ENCODE results near the gene PDE1C.

The PDE1C gene

DNA sequence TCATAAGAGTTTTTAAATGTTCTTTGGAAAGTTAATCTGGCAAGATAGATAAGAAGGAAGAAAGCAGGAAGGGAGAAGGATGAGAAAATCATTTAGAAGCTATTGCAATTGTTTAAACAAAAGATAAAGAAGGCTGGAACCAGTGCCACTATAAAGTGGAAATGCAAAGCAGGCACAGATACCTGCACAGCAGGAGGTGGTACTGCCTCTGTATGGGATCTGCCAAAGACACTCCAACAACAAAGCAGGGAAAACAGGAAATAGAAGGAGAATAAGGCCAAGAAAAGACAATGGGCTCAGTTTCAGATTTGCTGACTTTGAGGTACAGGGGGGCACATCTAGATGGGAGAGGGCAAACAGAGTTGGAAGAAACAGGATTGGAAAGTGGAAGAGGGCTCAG is 244.6 kb downstream of the PDE1C start:
- DNase-seq, result no peak

- no peak for DNase-seq
Observed at GRCh38 chr7:31819031-31819430, 251.2 kb downstream of the PDE1C start.

DNA sequence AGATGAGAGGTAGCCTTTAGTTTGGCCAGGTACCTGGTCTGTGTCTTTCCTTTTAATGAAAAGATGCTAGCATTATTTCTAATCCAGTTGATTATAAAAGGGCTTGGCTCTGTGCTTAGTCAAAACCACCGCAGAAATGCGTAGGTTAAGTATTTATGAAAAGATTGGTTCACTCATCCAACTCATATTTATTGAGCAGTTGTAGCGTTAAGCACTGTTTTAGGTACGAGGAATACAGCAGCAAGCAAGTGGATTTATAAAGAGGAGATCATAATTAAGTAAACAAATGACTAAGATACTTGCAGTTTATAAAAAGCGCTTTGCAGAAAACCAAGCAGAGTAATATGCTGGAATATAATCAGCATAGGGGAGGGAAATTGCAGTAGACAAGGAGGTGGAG is 253.4 kb downstream of the PDE1C start:
- peak; percentile 42 for DNase-seq

DNA sequence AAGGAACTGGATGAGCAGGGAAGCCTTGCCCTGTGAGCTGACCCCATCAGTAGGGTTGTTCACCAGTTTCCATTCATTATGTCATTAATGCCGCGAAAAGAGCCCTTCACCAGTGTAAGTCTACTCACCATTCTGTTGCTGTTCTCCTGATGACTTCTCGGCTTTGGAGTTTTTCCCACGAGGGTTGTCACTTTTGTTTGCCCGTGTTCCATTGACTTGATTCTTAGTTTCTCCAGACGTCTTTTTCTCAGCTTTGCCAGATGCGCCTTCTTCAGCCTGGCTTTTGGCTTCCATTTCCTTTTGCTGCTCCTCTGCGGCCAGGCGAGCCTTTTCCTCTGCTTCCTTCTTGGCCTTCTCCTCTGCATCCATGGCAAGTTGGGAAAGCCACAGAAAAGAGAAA is 254.4 kb downstream of the PDE1C start:
- no peak for DNase-seq

GRCh38 chr7:31814187-31814586 is 256.0 kb downstream of the PDE1C start:
- DNase-seq, result peak; percentile 26

GRCh38 chr7:31811650-31812461 is 258.4 kb downstream of the PDE1C start:
- DNase-seq, result peak; percentile 79

DNA sequence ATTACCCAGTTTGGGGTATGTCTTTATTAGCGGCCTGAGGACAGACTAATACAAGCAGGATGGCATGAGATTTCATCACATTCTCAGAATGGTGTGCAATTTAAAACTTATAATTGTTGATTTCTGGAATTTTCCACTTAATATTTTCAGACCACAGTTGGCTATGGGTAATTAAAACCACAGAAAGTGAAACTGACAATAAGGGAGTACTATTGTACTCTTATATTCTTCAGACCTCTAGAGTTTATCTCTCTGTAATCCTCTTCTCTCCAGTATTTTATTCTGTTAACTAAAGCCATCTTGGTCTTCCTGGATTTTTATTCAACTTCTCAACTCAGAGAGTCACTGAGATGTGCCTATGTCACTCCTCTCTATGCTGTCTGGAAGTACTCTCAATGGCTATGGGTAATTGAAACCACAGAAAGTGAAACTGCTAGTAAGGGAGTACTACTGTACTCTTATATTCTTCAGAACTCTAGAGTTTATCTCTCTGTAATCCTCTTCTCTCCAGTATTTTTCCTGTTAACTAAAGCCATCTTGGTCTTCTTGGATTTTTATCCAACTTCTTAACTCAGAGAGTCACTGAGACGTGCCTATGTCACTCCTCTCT is 264.9 kb downstream of the PDE1C start:
- no peak for DNase-seq

- DNase-seq, result peak; percentile 55
Observed at GRCh38 chr7:31796375-31796774, 273.8 kb downstream of the PDE1C start.

DNA sequence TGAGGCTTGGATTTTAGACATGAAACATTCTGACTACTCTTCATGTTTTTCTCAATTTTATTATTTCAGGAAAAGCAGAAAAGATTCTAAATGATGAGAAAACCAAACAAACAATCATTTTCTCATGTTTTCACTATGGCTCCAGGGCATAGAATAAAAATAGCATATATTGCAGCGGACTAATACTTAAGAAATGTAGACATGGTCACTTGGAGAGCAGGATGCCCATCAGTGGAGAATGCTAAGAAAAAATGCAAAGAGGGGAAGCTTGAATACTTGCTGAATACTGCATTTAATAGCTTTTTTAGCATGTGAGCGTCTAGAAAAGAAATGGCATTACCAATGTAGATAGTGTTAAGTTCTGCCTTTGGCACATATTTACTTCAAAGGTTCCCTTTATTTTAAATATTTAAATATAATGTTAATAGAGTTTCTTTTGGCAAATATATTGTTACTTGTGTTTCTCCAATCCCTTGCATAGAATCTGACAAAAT is 275.3 kb downstream of the PDE1C start:
- no peak for DNase-seq

DNA sequence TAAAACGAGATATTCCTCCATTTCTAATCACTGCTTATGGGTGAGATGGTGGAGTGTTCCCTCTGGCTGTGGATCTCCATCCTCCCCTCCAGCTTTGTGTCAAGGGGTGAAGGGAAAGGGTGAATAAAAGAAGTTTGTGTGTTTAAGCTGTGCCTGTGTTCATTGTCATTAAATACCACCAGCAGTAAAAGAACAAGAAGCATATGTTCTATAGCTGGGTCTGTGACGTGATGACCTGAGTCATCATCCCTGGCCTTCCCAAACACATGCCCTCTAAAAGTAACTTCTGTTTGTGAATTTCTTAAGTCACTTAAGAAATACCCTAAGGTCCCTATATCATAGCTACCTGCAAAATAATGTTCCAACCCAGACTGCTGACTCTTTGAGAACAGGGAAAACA is 278.3 kb downstream of the PDE1C start:
- peak; percentile 68 for DNase-seq

- no peak for DNase-seq
Observed at GRCh38 chr7:31788883-31789680, 281.1 kb downstream of the PDE1C start.

GRCh38 chr7:31788445-31788844 is 281.8 kb downstream of the PDE1C start:
- no peak for DNase-seq

- DNase-seq, result no peak
Observed at GRCh38 chr7:31786326-31786725, 283.9 kb downstream of the PDE1C start.

GRCh38 chr7:31785101-31785500 is 285.1 kb downstream of the PDE1C start:
- no peak for DNase-seq

DNA sequence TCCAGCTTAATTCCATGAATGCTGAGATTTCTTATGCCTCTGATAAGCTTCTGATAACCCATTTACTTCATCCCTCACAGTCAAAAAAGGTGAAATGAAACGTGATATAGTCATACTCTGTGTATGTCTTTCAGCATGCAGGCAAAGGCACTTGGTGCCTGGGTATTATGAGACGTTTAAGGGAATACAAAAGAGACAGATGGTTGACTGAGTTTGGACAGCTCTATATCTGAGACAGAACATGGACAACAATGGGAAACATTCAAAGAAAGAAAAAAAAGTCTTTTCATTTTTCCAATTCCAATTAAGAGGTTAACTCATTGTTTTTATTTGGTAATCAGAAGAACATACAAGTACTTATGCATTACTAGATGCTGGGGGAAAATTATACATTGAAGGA is 287.0 kb downstream of the PDE1C start:
- DNase-seq, result no peak

- peak; percentile 85 for DNase-seq
Observed at GRCh38 chr7:31782411-31782991, 287.7 kb downstream of the PDE1C start.

DNA sequence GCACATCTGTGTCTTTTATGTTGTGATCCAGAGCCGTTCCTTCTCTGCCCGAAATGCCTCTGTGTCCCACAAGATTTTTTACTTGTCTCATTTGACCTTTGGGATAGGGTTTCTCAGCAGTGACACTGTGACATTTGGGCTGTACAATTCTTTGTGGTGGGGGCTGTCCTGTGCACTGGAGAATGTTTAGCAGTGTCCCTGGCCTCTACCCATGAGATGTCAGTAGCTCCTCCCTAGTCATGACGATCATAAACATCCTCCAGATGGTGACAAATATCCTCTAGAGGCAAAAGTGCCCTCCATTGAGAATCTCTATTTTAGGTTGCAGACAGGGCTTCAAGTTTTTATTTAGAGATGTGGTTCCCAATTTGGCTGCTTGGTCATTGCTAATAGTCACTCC is 291.9 kb downstream of the PDE1C start:
- no peak for DNase-seq

GRCh38 chr7:31776616-31777015 is 293.6 kb downstream of the PDE1C start:
- DNase-seq, result peak; percentile 92

DNA sequence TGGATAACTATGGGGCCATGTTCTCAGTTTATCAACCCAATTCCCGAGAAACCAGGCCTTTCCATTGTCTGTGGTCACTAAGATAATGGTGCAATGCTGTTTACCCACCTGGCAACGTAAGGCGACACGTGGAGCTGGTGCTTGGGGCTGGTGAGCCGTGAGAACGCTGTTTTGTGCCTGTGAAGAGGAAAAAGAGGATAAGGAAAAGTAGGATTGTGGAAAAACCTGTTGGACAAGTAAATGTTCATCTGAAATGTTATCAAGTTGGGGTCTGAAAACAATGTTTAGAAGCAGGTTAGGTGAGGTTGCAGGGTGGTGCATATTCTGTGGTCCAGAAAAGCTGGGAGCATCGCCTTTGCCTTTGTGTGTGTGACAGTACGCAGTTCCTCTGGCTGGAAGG is 294.7 kb downstream of the PDE1C start:
- DNase-seq, result no peak

DNA sequence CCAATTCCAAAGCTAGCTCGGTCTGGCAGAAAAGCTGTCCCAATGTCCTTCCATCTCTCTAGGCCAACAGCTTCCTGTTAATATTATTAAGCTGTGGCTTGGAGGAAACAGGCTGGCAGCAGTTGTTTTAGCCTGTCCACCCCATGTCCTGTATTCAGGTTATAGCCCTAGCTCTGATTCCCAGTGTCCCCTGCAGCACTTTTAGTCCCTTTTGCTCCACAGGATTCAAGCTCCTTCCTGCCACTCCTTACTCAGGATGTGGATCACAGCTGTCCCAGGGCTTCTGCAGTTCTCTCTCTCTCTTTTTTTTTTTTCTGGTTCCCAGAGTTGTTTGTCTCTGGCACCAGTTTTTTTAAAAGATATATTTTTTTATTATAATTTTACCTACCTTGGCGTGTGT is 298.0 kb downstream of the PDE1C start:
- DNase-seq, result no peak

- DNase-seq, result no peak
Observed at GRCh38 chr7:31767686-31768358, 302.4 kb downstream of the PDE1C start.

GRCh38 chr7:31764462-31764861 is 305.7 kb downstream of the PDE1C start:
- DNase-seq, result no peak

DNA sequence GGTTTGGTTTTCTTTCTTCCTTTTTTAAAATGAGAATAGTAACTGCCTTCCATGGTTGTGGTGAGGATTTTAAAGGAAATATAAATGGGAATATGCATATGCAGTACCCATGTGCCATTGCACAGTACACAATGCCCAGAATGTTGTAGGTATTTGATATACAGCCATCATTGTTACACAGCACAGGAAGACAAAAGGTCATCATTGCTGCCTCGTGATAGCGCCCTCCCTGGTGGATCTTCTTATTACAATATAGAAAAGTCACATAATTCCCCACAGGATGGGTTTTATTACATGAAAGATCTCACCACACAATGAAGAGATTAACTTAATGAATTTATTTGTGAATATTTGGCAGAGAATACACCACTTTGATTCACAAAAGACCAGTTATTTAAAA is 306.7 kb downstream of the PDE1C start:
- no peak for DNase-seq

Measured in HCEC 1CT (cell line).